Nephron (organoid): ENCODE results near the gene TAF7L.

Experiments
- H3K27ac Mint-ChIP-seq, 3 experiments: 2 replicates each; pipeline ENCODE4 v1.8.0; 2020; ENCODE audit warnings: mixed read lengths in 3 of 3, mild to moderate bottlenecking in 2 of 3, moderate library complexity in 1 of 3
- H3K27me3 Mint-ChIP-seq: 2 replicates; pipeline ENCODE4 v1.8.0; 2021; ENCODE audit warnings: low read depth, mild to moderate bottlenecking, moderate library complexity, mixed read lengths
- H3K36me3 Mint-ChIP-seq: 2 replicates; pipeline ENCODE4 v1.8.0; 2020; ENCODE audit warnings: low read depth, mixed read lengths
- H3K4me1 Mint-ChIP-seq: 2 replicates; pipeline ENCODE4 v1.8.0; 2020; ENCODE audit warnings: mixed read lengths
- H3K4me3 Mint-ChIP-seq, 3 experiments: 2 replicates each; pipeline ENCODE4 v1.8.0; 2020; ENCODE audit warnings: mild to moderate bottlenecking in 3 of 3, mixed read lengths in 3 of 3, moderate library complexity in 2 of 3
- H3K9me3 Mint-ChIP-seq: 2 replicates; pipeline ENCODE4 v1.8.0; 2020; ENCODE audit warnings: mixed read lengths
- TF ChIP-seq, protein P1 (sequence below), 3 experiments: fragments of 200-600 bp; sonication (generic); IDR thresholded peaks; one replicate each; pipeline ENCODE4 v1.5.0; 2021; ENCODE audit warnings: antibody characterized with exemption in 3 of 3; ENCODE audit not compliant: unreplicated experiment in 3 of 3

TAF7L gene

GRCh38 chrX:101232316-101232715 is 58.8 kb downstream of the TAF7L start:
- no peak overlapping the region for H3K27ac Mint-ChIP-seq
- TF ChIP-seq, protein P1, sequence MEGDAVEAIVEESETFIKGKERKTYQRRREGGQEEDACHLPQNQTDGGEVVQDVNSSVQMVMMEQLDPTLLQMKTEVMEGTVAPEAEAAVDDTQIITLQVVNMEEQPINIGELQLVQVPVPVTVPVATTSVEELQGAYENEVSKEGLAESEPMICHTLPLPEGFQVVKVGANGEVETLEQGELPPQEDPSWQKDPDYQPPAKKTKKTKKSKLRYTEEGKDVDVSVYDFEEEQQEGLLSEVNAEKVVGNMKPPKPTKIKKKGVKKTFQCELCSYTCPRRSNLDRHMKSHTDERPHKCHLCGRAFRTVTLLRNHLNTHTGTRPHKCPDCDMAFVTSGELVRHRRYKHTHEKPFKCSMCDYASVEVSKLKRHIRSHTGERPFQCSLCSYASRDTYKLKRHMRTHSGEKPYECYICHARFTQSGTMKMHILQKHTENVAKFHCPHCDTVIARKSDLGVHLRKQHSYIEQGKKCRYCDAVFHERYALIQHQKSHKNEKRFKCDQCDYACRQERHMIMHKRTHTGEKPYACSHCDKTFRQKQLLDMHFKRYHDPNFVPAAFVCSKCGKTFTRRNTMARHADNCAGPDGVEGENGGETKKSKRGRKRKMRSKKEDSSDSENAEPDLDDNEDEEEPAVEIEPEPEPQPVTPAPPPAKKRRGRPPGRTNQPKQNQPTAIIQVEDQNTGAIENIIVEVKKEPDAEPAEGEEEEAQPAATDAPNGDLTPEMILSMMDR (IDR thresholded peaks at IDR 0.05; ENCODE audit: unreplicated experiment in 3 of 3), result no peak
- no peak overlapping the region for H3K4me3 Mint-ChIP-seq
- no peaks in the 10 kb centered on the region for H3K4me1 Mint-ChIP-seq
- no peaks in the 10 kb centered on the region for H3K9me3 Mint-ChIP-seq
- no peaks in the 10 kb centered on the region for H3K27me3 Mint-ChIP-seq
- H3K36me3 Mint-ChIP-seq, result no peaks in the 10 kb centered on the region

GRCh38 chrX:101231080-101231479 is 60.1 kb downstream of the TAF7L start:
- Mint-ChIP-seq H3K9me3 (no peaks in the 10 kb centered on the region), H3K4me3 (no peak overlapping the region), H3K27ac (no peak overlapping the region), H3K36me3 (no peaks in the 10 kb centered on the region), H3K4me1 (no peaks in the 10 kb centered on the region), H3K27me3 (no peaks in the 10 kb centered on the region)
- TF ChIP-seq, protein P1 (IDR thresholded peaks at IDR 0.05; ENCODE audit: unreplicated experiment in 3 of 3), result no peak

DNA sequence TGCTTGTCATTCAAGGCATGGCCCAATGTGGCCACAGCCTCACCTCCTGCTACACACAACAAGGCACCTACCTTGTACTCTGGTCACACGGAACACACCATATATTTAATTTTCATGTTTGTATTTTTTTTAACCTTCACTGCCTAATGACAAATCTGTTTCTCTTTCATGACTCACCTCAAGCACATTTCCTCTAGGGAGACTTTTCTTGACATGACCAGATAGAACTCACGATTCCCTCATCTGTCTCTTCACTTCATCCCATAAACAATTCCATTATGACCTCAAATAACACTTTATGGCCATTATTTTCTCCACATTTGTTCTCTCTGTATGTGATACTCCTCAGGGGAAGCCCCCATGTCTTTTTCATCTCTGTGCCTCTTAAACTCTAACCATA is 60.5 kb downstream of the TAF7L start:
- no peaks in the 10 kb centered on the region for H3K36me3 Mint-ChIP-seq
- H3K27me3 Mint-ChIP-seq, result no peaks in the 10 kb centered on the region
- H3K4me3 Mint-ChIP-seq, result no peak overlapping the region
- H3K9me3 Mint-ChIP-seq, result no peaks in the 10 kb centered on the region
- H3K4me1 Mint-ChIP-seq, result no peaks in the 10 kb centered on the region
- no peak overlapping the region for H3K27ac Mint-ChIP-seq
- TF ChIP-seq, protein P1 (IDR thresholded peaks at IDR 0.05; ENCODE audit: unreplicated experiment in 3 of 3), result no peak

DNA sequence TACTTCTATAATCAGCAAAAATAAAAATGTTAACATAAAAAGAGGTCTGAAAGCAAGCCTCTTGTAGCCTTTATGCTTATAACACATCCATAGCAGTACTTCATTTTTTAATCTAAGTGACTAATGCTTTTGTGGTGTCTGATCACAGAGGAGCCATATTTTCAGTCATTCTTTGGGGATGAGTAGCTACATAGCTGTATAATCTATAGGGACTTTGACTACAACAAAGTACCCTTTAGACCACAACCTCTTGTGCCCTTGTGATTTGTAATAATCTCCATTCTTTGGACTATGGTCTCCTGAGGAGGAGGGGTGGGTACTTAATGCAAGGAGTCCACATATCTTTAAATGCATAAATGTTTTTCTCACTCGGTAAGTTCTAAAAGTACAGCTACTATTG is 62.0 kb downstream of the TAF7L start:
- Mint-ChIP-seq H3K4me1 (no peaks in the 10 kb centered on the region), H3K36me3 (no peaks in the 10 kb centered on the region), H3K9me3 (no peaks in the 10 kb centered on the region), H3K27me3 (no peaks in the 10 kb centered on the region), H3K4me3 (no peak overlapping the region), H3K27ac (no peak overlapping the region)
- TF ChIP-seq, protein P1 (IDR thresholded peaks at IDR 0.05; ENCODE audit: unreplicated experiment in 3 of 3), result no peak

- no peak overlapping the region for H3K27ac Mint-ChIP-seq
- TF ChIP-seq, protein P1 (IDR thresholded peaks at IDR 0.05; ENCODE audit: unreplicated experiment in 3 of 3), result no peak
- no peak overlapping the region for H3K4me3 Mint-ChIP-seq
- no peaks in the 10 kb centered on the region for H3K9me3 Mint-ChIP-seq
- H3K36me3 Mint-ChIP-seq, result no peaks in the 10 kb centered on the region
- H3K27me3 Mint-ChIP-seq, result peaks cover 3% of the 10 kb centered on the region
- H3K4me1 Mint-ChIP-seq, result peaks cover 16% of the 10 kb centered on the region
Observed at GRCh38 chrX:101223226-101223625, 67.9 kb downstream of the TAF7L start.

DNA sequence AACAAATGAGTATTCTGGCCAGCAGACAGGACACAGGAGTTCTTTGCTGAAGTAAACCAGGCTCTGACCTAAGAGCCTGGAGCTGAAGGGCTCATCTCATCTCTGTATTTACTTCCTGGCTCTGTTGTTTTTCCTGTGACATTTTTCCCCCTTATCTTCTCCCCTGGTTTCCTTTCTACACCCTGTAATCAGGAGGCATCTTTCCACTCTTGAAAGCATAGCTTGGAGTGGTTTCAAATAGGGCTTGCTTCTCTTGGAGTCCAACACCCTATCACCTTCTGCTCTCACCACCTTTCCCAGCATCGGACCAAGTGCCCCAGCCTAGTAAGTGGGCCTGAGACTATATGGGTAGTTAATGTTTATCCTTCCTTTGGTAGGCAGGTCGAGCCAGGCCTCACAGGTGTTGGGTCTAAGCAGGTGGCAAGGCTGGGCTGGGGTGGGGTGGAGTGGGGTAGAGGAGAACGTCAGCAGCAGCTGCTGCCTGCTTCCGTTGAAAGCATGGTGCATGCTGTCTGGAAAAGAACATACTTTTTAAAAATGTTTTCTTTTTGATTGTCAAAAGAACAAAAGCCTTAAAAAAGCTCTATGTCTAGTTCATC is 70.4 kb downstream of the TAF7L start:
- H3K36me3 Mint-ChIP-seq, result no peaks in the 10 kb centered on the region
- H3K27ac Mint-ChIP-seq, result peak overlapping the region; percentile 73 to 91 (median 80)
- peaks cover 3% of the 10 kb centered on the region for H3K27me3 Mint-ChIP-seq
- peak overlapping the region; percentile 68 to 79 (median 76) for H3K4me3 Mint-ChIP-seq
- TF ChIP-seq, protein P1 (IDR thresholded peaks at IDR 0.05; ENCODE audit: unreplicated experiment in 3 of 3), result no peak
- peaks cover 16% of the 10 kb centered on the region for H3K4me1 Mint-ChIP-seq
- no peaks in the 10 kb centered on the region for H3K9me3 Mint-ChIP-seq
